Erythroblast (primary cell): Measurements from ENCODE around the gene RBM23.

ENCODE experiments used
- GATA1 ChIP-seq: IDR thresholded peaks from 2 replicates; pipeline ENCODE4 v1.6.1; 2011; ENCODE audit warnings: low read depth, mild to moderate bottlenecking, control low read depth, low read length, moderate library complexity
- POLR2A ChIP-seq: IDR thresholded peaks from 2 replicates; pipeline ENCODE4 v1.6.1; 2011; ENCODE audit warnings: mild to moderate bottlenecking, low read length

DNA sequence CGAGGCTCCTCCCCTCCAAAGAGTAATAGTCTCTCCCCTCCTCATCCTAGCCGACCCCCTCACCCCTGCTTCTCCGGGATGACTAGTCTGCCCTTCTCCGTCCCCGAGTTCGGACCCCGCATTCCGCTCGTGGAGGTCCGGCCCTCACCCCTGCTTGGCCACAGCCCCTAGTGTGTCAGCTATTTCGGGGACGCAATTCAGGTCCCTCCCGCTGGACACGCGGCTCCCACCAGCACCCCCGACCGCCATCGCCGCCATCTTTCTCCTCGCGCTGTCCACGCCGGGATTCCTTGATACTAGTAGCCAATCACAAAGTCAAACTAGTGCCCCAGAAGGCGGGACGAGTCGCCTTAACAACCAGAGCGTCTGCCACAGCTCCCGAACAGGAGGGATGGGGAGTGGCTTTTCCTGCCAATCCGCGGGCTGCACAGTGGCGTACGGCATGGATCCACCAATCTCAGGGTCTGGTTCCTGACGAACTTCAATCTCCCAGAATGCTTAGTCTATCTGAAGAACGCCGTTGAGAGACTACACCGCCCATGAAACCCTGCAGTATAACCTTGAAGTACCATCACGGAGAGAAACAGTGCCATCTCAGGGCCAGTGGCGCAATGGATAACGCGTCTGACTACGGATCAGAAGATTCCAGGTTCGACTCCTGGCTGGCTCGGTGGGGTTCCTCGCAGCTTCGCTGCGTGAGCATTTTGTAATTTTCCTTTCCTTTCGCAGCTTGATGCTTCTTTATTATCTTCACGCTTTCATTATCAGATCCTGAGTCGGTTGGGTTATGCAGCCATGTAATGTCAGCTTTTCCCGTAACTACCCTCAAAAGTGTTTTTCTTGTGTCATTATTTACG is 10.4 kb upstream of the RBM23 start, which contains the start of gene PRMT5:
- TF ChIP-seq POLR2A: peak; percentile 92
- TF ChIP-seq GATA1: no peak
